Prostate gland (tissue), 2 donors: ENCODE results near the gene EIF4G1. TPM values are rescaled to one million over a fixed set of nuclear protein-coding genes. Genes with fewer than 3 reads are reported as not detected.

Source experiments
- DNase-seq: peaks from one replicate; pipeline ENCODE4 v3.0.0-alpha.2; 2019; ENCODE audit warnings: low spot score
- H3K27ac ChIP-seq, 2 donors: fragments of 200-600 bp; sonication (generic); 2 replicates each; pipeline ENCODE4 v1.5.1; 2017 to 2019
- H3K27me3 ChIP-seq: fragments of 200-600 bp; sonication (generic); replicated peaks from 2 replicates; pipeline ENCODE4 v1.5.1; 2019; ENCODE audit not compliant: insufficient read depth
- H3K36me3 ChIP-seq, 2 donors: fragments of 200-600 bp; sonication (generic); 1 replicate in 1 of 2; 2 replicates in 1 of 2; pipeline versions ENCODE4 v1.5.1 to v1.8.1; 2017 to 2019
- H3K4me1 ChIP-seq: fragments of 200-600 bp; sonication (generic); replicated peaks from 2 replicates; pipeline ENCODE4 v1.5.1; 2019
- H3K4me3 ChIP-seq, 2 donors: fragments of 200-600 bp; sonication (generic); 2 replicates each; pipeline ENCODE4 v1.5.1; 2017 to 2019
- H3K9me3 ChIP-seq: fragments of 200-600 bp; sonication (generic); 2 replicates; pipeline ENCODE4 v1.5.1; 2017
- POLR2A ChIP-seq: fragments of 450-650 bp; IDR thresholded peaks from one replicate; pipeline ENCODE4 v1.6.1; 2016; ENCODE audit warnings: antibody characterized with exemption, mild to moderate bottlenecking
- POLR2AphosphoS5 ChIP-seq: sonication (generic); formaldehyde crosslinking; IDR thresholded peaks from one replicate; pipeline ENCODE4 v1.6.1; 2017; ENCODE audit warnings: antibody characterized with exemption
- WGBS: methylation state at CpG from one replicate; pipeline ENCODE4 v1.1.5; 2018; 5-methylcytosine and 5-hydroxymethylcytosine counted together
- intact Hi-C: fragments of 100-400 bp; cut with DNase I; formaldehyde crosslinking; loops from one replicate; pipeline ENCODE4 v1.14.2; 2022
- total RNA-seq, 2 donors: library from RNA; depleted of rRNA; stranded (reverse); fragments of >200 nt; gene quantifications; one replicate each; pipeline ENCODE4 v1.1.0, GENCODE V29; 2016
- TF ChIP-seq, protein P1 (sequence below), 4 experiments: fragments of 200-600 bp in 2 of 4; fragments of 450-650 bp in 2 of 4; sonication (generic) in 2 of 4; IDR thresholded peaks; 1 replicate in 3 of 4; 2 replicates in 1 of 4; pipeline ENCODE4 v1.5.1; 2016 to 2019; ENCODE audit warnings: antibody characterized with exemption in 4 of 4, mild to moderate bottlenecking in 2 of 4, moderate library complexity in 2 of 4

Gene EIF4G1
- total RNA-seq, 2 donors from 2014 or later: 331 to 370 TPM

- WGBS: 91% methylated on average over 11 of the region's 11 CpGs
- Histone ChIP-seq H3K4me1 (no peaks in the 10 kb centered on the region), H3K27ac (no peak overlapping the region), H3K36me3 (peaks cover 0 to 6% of the 10 kb centered on the region in 2 donors), H3K27me3 (no peaks in the 10 kb centered on the region), H3K9me3 (no peaks in the 10 kb centered on the region), H3K4me3 (no peak overlapping the region)
- intact Hi-C loops: no loop called here
- TF ChIP-seq, protein P1, sequence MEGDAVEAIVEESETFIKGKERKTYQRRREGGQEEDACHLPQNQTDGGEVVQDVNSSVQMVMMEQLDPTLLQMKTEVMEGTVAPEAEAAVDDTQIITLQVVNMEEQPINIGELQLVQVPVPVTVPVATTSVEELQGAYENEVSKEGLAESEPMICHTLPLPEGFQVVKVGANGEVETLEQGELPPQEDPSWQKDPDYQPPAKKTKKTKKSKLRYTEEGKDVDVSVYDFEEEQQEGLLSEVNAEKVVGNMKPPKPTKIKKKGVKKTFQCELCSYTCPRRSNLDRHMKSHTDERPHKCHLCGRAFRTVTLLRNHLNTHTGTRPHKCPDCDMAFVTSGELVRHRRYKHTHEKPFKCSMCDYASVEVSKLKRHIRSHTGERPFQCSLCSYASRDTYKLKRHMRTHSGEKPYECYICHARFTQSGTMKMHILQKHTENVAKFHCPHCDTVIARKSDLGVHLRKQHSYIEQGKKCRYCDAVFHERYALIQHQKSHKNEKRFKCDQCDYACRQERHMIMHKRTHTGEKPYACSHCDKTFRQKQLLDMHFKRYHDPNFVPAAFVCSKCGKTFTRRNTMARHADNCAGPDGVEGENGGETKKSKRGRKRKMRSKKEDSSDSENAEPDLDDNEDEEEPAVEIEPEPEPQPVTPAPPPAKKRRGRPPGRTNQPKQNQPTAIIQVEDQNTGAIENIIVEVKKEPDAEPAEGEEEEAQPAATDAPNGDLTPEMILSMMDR (IDR thresholded peaks at IDR 0.05): no peak
- TF ChIP-seq POLR2A (no peak), POLR2AphosphoS5 (no peak)
- no peak for DNase-seq
Observed at GRCh38 chr3:184352897-184353545, 38.6 kb downstream of the EIF4G1 start.

GRCh38 chr3:184353546-184353941 is 39.1 kb downstream of the EIF4G1 start:
- Histone ChIP-seq H3K36me3 (peaks cover 0 to 6% of the 10 kb centered on the region in 2 donors), H3K27ac (no peak overlapping the region), H3K9me3 (no peaks in the 10 kb centered on the region), H3K4me1 (no peaks in the 10 kb centered on the region), H3K27me3 (no peaks in the 10 kb centered on the region), H3K4me3 (no peak overlapping the region)
- WGBS: 98% methylated on average over 11 of the region's 11 CpGs
- DNase-seq: no peak
- no peak for TF ChIP-seq POLR2A
- TF ChIP-seq, protein P1 (IDR thresholded peaks at IDR 0.05): no peak
- no peak for TF ChIP-seq POLR2AphosphoS5
- intact Hi-C loops: no loop called here

GRCh38 chr3:184354121-184354728 is 39.8 kb downstream of the EIF4G1 start:
- no peak for TF ChIP-seq POLR2AphosphoS5
- TF ChIP-seq, protein P1 (IDR thresholded peaks at IDR 0.05): peak; percentile 48 to 59 (median 52)
- 75% methylated on average over 13 of the region's 18 CpGs for WGBS
- no peak overlapping the region for H3K4me3 ChIP-seq
- no peaks in the 10 kb centered on the region for H3K27me3 ChIP-seq
- H3K9me3 ChIP-seq: no peaks in the 10 kb centered on the region
- intact Hi-C loops: no loop called here
- no peak overlapping the region for H3K27ac ChIP-seq
- peak; percentile 27 for DNase-seq
- no peaks in the 10 kb centered on the region for H3K4me1 ChIP-seq
- peaks cover 0 to 6% of the 10 kb centered on the region in 2 donors for H3K36me3 ChIP-seq

- Histone ChIP-seq H3K27ac (no peak overlapping the region), H3K36me3 (peaks cover 0 to 6% of the 10 kb centered on the region in 2 donors), H3K4me3 (no peak overlapping the region), H3K9me3 (no peaks in the 10 kb centered on the region), H3K27me3 (no peaks in the 10 kb centered on the region), H3K4me1 (no peaks in the 10 kb centered on the region)
- no peak for TF ChIP-seq POLR2A
- TF ChIP-seq, protein P1 (IDR thresholded peaks at IDR 0.05): no peak
- no peak for TF ChIP-seq POLR2AphosphoS5
- DNase-seq: no peak
- intact Hi-C loops: no loop called here
- 83% methylated on average over 8 of the region's 8 CpGs for WGBS
Observed at GRCh38 chr3:184354754-184355153, 40.3 kb downstream of the EIF4G1 start.
